ENCODE data around the gene COL4A6.

The COL4A6 gene

DNA sequence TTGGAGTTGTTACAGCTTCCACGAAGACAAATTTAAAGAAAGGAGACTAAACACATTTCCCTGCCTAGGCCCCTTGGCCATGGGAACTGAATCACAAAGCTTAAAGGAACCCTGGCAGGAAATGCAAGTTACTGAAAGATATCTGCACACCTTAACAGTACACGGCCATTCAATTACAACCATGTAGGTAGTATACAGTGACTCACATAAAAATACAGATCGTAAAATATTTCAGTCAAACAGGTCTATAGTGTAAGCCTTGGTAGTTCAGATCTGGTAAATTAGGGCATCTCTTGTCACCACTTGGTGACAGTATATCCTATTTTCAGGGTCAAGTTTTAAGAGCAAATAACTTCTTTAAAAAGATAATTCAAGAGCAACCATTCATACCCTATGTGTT is 234.7 kb downstream of the COL4A6 start:
- DNase-seq = no peak

- DNase-seq = peak; percentile 4
These were observed 238.5 kb downstream of the COL4A6 start for GRCh38 chrX:108199691-108200090.

DNA sequence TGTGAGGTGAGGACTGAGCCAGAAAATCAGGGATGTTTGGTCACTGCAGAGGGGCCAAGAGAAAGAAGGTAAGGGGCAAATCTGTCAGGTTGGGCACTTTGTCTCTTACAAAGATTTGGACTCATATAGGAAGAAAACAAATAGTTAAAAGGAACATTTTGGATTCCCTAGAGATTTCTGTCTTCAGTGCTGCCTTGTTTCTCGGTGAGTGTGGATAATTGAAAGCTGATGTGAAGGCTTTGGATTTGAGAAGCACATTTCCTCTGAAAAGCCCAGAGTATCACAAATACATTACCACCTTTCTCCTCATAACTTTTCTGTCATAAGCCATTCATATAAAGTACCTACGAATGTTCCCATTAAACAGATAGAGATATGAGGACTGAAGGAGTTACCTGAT is 239.2 kb downstream of the COL4A6 start:
- DNase-seq = no peak

DNA sequence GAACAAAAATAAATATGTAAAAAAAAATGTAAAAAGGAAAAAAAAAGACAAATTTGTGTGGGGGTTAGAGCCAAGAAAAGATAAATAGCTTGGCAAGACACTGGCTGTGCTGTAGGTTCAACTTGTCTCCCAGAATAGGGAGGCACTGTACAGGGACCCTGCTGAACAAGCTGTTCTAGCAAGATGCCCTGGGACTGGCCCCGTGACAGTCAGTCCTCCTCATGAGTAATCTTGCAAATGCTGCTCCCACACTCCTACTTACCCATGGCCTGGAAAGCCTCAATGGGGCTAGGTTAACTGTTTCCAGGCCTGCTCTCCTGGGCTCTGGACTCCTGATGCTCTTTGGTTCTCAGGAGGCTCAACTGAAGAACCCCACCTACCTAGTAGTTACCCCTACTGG is 239.8 kb downstream of the COL4A6 start:
- DNase-seq = peak; percentile 17

- DNase-seq = peak; percentile 88
These were observed 251.4 kb downstream of the COL4A6 start for GRCh38 chrX:108186811-108187210.

DNA sequence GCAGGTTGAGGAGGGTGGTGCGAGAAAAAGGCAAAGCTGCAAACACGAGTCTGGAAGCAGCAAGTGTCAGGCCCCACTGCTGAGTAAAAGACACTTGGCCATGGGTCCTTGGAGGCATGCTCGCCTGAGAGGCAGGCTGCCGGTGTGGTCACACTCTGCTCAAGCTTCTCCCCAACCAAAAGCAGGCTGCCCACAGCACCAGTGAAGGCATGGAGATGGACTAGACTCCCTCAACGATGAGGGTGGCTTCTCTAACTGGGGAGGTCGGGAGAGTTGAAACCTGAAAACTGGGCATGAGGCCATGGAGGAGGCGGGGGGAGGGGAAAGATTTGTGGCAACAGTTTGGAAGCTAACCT is 260.1 kb downstream of the COL4A6 start:
- no peak for DNase-seq

GRCh38 chrX:108177351-108178142 is 260.7 kb downstream of the COL4A6 start:
- DNase-seq = no peak

- no peak for DNase-seq
These were observed 264.3 kb downstream of the COL4A6 start for GRCh38 chrX:108173874-108174273.

DNA sequence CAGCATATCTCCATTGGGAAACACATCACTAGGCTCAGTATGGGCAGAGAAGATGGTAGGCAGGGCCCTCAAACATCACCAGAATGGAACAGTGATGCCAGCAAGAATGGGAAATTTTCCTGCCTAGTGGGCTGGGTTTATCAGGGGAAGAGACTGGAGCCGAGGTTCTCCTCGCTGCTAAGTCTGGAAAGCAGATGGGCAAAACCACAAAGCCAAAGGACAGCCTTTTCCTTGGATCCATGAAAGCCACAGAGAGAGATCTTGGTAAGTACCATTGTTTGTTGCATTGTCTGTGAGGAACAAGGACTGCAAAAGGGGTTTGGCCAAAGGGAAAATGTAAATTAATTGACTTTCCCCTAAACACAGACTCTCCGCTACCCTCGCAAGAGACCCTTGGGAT is 266.6 kb downstream of the COL4A6 start:
- no peak for DNase-seq

DNA sequence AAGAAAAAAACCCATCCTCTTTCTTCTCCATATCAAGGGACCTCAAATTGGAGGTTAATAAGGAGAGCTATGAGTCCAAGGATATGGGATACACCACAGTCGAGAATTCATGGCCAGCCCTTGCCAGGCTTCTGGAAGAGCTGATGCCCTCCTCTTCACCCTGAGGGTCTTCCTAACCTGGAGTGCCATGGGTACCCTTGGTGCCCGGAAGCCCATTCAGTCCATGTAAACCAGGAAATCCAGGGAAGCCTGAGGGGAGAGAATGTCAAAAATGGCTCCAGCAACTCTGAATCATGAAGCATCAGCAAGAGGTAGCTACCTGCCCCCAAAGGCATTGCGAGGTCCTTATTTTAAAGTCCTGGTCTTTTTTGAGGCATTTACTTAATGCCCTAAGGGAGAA is 268.5 kb downstream of the COL4A6 start:
- no peak for DNase-seq

DNA sequence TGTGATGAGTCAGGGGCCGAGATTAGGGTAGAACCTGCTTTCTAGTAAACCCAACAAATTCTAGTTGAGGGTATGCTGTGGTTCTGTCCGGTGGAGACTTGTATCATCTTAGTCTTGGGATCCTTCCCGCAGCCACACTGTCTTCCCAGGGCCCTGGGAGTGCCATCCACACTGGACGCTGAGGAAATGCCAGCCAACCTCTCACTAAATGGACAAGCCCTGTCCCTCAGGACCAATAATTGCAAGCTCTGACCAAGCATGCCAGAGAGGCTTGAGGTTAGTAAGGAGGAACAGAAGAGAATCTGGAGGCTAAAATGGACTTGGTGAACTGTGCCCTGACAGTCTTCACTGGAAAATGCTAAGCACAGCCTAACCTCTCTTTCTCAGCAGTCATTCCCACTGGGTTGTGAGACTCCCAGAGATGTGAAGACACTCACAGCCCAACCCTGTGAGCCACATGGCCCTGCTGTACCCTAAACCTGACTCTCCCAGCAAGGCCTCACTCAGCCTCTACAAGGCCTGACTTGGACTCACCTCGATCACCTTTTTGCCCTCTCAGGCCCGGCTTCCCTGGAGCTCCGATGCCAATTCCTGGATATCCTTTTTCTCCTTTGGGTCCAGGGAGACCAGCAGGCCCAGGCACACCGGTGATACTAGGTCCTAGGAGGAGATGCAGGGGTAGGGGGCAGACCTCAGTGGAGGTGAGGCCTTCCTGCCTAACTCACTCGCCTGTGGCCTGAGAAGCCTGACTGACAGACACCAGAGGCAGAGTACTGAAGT is 269.1 kb downstream of the COL4A6 start:
- no peak for DNase-seq

GRCh38 chrX:108167211-108167872 is 270.9 kb downstream of the COL4A6 start:
- DNase-seq = peak; percentile 43

- peak; percentile 59 for DNase-seq
These were observed 272.7 kb downstream of the COL4A6 start for GRCh38 chrX:108165383-108166111.

GRCh38 chrX:108163333-108164082 is 274.7 kb downstream of the COL4A6 start:
- DNase-seq = no peak

DNA sequence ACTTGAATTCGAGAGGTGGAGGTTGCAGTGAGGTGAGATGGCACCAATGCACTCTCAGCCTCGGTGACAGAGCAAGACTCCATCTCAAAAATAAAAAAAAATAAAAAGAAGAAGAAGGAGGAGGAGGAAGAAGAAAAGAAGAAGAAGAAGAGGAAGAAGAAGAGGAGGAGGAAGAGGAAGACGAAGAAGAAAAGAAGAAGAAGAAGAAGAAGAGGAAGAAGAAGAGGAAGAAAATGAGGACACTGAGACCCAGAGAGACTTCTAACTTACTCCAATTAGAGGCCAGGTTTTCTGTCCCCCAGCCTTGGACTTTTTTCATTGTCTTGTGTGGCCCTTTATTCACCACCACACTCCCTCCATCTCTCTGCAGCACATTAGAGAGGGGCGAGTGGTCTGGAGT is 276.0 kb downstream of the COL4A6 start:
- DNase-seq = no peak

- no peak for DNase-seq
These were observed 277.9 kb downstream of the COL4A6 start for GRCh38 chrX:108160309-108160708.

- no peak for DNase-seq
These were observed 279.1 kb downstream of the COL4A6 start for GRCh38 chrX:108159028-108159670.

GRCh38 chrX:108157628-108158027 is 280.6 kb downstream of the COL4A6 start:
- no peak for DNase-seq

DNA sequence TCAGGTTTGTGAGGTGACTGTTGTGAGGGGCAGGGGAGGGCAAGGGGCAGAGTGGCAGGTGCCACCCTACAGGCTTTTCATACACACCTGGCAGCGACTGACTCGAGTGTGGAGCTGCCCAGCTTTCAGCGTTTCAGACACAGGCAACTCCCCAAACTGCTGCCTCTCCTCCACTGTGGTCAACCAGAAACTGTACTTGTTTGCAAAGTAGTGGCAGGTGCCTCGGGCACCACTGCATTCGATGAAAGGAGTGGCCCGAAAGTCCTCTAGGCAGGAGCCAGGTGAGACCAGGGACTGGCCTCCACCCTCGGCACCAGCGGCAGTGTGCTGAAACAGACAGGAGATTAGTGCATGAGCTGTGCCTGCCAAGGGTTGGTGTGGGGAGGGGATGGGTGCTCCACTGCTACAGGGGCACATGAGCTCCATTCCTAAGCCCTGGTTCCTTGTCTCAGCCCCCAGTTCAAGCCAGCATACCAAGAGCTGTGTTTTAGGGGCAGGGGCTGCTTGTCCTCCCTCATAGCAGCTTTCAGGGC is 281.2 kb downstream of the COL4A6 start:
- no peak for DNase-seq

DNA sequence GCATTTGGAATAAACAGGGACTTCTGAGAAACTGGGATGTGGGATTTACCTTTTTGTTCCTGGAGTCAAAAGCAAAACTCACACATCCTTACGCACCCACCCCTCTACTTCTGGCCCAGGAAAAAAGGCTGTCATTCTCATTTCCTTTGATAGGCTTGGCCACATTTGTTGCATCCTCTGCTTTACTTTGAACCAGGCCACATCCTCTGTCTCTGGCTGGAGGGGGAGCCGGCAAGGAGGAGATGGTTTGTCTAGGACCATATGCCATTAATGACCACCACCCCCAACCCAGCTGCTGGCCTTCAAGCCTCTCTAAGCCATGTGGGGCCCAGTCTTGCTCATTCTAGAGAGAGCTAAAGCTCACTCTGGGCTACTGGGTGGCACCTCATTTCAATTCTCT is 282.1 kb downstream of the COL4A6 start:
- DNase-seq = no peak

DNA sequence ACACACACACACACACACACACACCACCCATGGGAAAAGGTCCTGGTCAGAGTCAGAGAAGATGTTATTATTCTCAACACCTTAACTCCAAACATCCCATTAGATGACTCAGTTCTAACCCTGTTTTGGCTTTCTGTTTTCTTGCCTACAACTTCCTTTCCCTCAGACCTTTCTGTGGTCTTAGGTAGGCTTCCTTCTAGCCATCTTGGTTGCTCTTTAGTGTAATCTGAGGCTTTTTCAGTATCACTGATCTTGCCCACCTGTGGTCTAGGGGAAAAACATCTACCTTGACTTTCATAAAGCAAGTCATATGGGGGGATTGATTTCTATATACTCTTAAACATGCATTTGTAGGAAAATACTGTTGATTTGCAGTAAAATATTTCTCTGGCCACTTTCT is 289.7 kb downstream of the COL4A6 start:
- DNase-seq = no peak
